Activated T-helper 1 cell treated with anti-CD3 and anti-CD28 coated beads, Interleukin-2, amount 50 U/mL, for 16 hours (primary cell): ENCODE measurements around the gene TRUB1.
"Not testable (repeated sequence)": the region's sequence is repeated elsewhere in the genome, so short reads cannot be mapped to it uniquely, and the experiment has no call there.

ENCODE experiments used
- DNase-seq, 2 donors: peaks; one replicate each; pipeline ENCODE4 v3.0.0-alpha.2; 2020; ENCODE audit warnings: low read depth in 1 of 2, low spot score in 1 of 2

The TRUB1 gene

GRCh38 chr10:114937962-114938855 is at the start of gene TRUB1:
TSS of gene TRUB1 (plus strand) at chr10:114938195. CDS start at chr10:114938254, 59 bp downstream.
- peak; percentile 72 to 73 for DNase-seq

- no peak for DNase-seq
Observed at GRCh38 chr10:114893251-114893650, 44.7 kb upstream of the TRUB1 start.

- DNase-seq = no peak
Observed at GRCh38 chr10:114894911-114895310, 43.1 kb upstream of the TRUB1 start.

DNA sequence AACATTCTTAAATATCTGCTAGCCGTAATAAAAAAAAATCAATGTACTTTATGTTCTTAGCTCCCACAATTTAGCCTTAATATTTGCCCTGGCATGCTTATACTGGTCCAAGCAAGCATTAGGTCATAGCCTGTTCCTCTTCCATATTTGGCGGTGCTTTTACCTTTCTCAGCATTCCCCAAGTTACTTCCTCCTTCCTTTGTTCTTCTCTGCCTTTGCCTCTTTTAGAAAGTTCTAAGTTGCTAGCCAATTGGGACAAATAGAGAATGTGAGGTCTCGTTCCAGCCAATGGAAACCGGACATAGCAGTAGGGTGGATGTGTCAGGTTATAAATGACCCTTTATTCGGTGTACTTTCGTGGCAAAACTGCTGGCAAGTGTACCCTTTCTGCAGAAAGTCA is 41.0 kb upstream of the TRUB1 start:
- DNase-seq = not testable (repeated sequence)

DNA sequence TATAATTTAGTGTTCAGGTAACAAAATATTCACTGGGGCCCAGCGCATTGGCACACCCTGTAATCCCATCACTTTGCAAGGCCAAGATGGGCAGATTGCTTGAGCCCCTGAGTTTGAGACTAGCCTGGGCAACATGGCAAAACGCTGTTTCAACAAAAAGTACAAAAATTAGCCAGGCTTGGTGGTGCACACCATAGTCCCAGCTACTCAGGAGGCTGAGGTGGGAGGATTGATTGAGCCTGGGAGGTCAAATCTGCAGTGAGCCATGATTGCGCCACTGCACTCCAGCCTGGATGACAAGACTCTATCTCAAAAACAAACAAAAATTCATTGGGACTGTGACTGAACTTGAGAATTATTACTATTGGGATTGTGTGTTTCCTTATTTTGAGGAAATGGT is 40.4 kb upstream of the TRUB1 start:
- DNase-seq = no peak

GRCh38 chr10:114899982-114900381 is 38.0 kb upstream of the TRUB1 start:
- DNase-seq = no peak

GRCh38 chr10:114900658-114901057 is 37.3 kb upstream of the TRUB1 start:
- no peak for DNase-seq

DNA sequence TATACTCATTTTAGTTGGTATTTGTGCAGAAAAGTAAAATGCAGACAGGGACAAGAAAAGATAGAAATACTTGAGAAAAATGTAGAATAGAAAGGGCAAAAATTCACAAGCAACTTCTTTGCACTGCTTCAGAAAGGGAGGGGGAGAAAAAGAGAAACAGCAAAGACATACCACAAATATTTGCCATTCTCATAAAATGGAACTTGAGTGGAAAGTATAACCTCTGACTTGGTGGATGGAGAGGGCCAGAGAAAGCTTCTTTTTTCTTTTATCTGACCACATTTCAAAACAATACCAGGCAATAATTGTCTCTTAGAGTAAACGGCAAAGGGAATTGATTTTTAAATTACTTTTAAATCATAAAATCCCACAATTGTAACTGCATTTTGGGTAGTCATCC is 35.8 kb upstream of the TRUB1 start:
- DNase-seq = no peak

- no peak for DNase-seq
Observed at GRCh38 chr10:114905450-114905849, 32.5 kb upstream of the TRUB1 start.

DNA sequence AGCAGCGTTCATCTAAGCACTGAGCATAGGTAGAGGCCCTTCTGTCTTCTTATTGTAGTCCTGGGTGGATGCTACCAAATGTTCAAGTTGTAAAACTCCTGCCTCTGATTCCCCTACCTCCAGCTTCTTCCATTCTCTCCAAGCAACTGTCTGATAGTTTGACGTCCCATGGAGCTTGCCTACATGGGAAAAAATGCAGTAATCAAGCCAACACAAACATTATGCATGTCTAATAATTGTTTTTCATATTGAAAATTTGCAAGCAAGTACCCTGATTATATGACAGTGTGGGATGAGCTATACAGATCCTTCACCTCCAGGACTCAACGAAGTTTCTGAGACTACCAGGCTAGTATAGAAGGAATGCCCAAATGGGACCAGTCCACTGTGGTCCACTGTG is 31.0 kb upstream of the TRUB1 start:
- no peak for DNase-seq

DNA sequence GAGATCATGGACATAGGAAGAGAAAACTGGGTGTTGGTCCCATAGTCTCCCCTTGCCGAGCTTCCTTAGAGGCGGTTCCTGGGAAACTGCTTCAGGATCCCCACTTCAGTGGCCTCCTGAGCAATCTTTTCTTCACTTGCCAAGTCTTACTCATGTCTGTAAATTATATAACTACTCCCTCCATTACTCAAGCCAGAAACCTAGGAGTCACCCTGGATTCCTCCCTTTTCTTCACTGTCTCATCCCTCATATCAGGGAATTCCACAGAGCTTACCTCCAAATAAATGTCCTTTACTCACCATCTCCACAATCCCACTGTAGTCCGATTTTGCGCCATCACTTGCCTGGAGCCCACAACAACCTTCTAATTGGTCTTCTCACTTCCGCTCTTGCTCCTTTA is 29.1 kb upstream of the TRUB1 start:
- no peak for DNase-seq

DNA sequence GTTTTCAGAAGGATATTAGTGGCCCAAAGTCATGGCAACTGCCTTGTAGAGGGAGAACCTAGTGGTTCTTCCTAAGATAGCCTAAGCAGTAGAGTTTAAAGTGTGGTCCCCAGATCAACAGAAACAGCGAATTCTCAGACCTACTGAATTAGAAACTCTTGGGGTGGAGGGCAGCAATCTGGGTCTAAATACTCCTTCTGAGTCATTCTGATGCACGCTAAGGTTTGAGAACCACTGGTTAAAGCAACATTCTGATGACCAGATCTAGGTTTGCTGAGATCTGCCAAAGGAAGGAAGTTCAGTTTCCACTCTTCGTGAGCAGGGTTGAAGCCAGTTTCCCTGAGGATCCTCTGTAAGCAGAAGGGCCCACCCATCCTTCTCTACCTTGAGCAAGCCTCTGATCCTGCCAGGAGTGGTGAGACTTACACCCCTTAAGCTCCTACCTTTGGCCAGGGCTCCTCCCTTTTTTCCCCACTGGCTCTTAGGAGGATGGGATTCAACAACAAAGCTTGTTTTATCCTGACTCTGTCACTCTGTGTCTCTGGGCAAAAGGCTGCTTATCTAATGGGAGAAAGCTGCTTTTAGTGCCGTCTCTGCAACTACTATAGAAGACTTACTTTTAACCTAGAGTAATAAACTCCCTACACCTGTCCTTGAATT is 26.8 kb upstream of the TRUB1 start:
- DNase-seq = no peak

- DNase-seq = no peak
Observed at GRCh38 chr10:114911801-114912469, 26.1 kb upstream of the TRUB1 start.

DNA sequence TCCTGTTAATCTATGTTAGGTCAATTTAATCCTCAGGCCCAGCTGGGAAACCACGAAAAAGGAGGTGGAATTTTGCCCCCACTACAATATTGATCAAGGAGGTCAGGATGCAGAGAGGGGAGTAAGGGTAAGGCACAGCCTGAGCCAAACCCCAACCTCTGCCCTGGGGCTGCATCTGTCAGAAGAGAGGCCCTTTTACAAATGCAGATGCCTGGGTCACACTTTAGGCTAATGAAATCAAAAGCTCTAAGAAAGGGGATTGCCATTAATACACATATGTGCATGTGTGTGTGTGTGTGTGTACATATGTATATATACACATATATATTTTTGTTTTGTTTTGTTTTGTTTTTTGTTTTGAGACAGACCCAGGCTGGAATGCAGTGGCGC is 25.5 kb upstream of the TRUB1 start:
- DNase-seq = no peak

GRCh38 chr10:114914560-114914959 is 23.4 kb upstream of the TRUB1 start:
- no peak for DNase-seq

DNA sequence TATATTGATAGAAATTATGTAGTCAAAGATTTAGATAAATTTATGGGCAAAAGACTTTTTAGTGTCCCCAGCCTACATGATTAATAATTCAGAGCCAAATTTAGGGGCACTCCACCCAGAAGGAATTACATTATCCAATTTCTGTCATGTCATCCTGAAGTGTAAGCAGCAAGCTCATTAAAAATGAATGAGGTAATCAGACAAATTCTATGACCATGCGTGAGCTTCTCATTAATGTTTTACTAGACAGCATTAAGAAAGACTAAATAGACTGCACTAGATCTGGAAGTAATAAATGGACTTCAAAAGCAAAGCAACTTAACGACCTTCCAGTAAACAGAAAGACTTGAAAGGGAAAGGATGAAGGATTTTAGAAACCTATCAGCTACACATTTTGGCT is 22.7 kb upstream of the TRUB1 start:
- no peak for DNase-seq

DNA sequence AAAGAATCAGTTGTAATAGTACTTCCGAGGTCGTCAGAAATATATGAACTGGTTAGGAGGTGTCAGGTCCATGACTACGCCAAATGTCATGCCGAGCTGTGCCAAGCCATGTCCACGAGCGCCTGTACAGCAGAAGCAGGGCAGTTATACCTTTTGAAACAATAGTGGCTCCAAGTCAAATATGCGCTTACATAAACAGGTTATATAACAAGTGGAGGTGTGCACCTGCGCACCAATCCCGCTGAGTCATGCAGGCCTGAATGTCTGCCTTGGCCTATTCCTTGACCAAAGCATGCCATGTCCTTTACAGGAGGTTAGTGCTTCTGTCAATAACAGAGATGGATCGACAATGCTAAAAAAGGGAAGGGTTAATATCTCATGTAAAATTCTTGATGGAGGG is 21.3 kb upstream of the TRUB1 start:
- DNase-seq = no peak

DNA sequence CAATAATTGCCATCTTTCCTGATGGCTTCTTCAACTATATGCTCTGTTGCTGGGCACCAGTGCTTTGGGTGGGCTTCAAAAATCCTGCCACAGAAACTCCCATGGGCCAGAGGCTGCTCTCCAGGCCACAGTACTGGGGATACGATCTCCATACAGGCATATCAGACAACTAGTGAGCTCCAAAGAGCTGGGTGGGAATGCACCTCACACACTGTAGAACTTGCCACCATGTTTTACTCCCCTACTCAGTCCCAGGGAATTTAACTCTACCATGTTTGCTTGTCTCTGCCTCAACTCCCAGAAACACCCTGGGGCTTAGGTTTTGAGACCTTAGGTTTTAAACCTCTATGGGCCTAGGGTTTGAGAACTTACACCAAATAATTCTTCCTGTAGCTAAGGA is 20.5 kb upstream of the TRUB1 start:
- DNase-seq = no peak

DNA sequence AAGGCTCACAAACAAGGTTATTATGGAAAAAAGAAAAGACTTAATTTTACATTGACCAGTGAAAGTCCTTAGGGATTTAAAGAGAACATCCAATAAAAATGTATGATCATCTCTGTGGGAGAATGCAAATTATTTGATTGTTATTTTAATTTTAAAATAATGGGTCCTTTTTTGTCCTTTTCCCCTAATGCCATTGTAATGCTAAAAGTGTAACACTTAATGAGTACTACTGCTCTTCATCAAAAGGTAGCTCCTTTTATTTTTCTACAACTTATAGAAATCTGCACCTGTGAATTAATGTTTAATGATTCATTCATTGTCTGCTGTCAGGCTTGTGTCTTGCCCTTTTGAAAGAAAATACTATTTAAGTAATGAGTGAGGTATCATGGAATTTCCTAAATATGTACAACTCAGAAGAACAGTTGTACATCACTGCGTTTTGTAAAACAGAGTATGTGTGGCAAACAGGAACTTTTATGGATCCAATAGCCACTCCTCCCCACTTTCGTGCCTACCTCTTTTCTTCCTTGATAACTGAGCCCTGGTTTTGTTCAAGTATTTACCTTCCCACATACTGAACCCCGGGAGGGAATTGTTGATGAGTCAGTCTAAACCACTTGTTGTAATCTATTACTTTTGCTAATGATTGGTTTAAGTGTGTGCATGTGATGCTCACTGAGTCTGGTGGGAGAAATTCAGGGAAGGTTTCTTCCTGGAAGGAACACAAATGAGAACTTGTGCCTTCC is 19.9 kb upstream of the TRUB1 start:
- DNase-seq = no peak

- DNase-seq = no peak
Observed at GRCh38 chr10:114920459-114920858, 17.5 kb upstream of the TRUB1 start.

DNA sequence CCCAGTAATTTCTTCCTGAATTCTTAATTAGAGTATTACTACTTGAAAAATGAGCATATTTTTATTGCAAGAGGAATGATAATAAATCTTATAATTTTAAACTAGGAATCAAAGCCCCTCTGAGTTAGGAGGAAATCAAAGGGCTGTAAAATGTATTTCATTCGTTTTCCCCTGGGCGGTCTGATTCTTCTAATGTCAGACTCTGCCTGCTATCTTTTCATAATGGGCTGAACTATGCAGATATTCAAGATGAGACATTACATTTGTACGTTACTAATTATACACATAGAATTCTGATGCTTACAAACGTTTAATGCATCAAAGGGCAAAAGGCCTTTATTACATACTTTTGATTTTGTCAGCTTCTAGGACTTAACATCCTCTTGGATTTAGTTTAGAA is 16.0 kb upstream of the TRUB1 start:
- DNase-seq = no peak
